Body of pancreas (tissue), 4 donors: ENCODE results near the gene CDC37.

ENCODE experiments used
- POLR2A ChIP-seq, 3 donors: fragments of 450-650 bp; IDR thresholded peaks; one replicate each; pipeline ENCODE4 v1.6.1; 2016; ENCODE audit warnings: antibody characterized with exemption in 3 of 3, mild to moderate bottlenecking in 2 of 3
- TF ChIP-seq, protein P1 (sequence below), 7 experiments: fragments of 450-650 bp in 4 of 7; fragments of 200-600 bp in 3 of 7; sonication (generic) in 3 of 7; IDR thresholded peaks; one replicate each; pipeline ENCODE4 v1.5.1; 2016 to 2019; ENCODE audit warnings: antibody characterized with exemption in 7 of 7

DNA sequence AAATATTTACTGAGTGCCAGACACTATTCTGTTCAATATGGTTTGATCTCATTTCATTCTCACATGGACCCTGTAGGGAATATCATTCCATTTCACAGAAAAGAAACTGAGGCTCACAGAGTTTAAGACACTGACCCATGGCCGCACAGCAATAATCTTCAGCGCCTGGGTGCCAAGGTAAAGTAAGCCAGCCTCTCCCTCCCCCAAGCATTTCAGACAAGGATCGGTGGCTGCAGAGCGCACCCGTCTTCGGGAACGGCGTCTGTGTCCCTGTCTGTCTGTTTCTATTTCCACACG is 12.7 kb upstream of the CDC37 start:
- TF ChIP-seq POLR2A (IDR thresholded peaks at IDR 0.05): no peak
- TF ChIP-seq, protein P1, sequence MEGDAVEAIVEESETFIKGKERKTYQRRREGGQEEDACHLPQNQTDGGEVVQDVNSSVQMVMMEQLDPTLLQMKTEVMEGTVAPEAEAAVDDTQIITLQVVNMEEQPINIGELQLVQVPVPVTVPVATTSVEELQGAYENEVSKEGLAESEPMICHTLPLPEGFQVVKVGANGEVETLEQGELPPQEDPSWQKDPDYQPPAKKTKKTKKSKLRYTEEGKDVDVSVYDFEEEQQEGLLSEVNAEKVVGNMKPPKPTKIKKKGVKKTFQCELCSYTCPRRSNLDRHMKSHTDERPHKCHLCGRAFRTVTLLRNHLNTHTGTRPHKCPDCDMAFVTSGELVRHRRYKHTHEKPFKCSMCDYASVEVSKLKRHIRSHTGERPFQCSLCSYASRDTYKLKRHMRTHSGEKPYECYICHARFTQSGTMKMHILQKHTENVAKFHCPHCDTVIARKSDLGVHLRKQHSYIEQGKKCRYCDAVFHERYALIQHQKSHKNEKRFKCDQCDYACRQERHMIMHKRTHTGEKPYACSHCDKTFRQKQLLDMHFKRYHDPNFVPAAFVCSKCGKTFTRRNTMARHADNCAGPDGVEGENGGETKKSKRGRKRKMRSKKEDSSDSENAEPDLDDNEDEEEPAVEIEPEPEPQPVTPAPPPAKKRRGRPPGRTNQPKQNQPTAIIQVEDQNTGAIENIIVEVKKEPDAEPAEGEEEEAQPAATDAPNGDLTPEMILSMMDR (IDR thresholded peaks at IDR 0.05): no peak
